Left ventricle myocardium inferior (tissue), 1 donor: ENCODE measurements around the gene SEC14L5. TPM values are rescaled to one million over a fixed set of nuclear protein-coding genes. Genes with fewer than 3 reads are reported as not detected.

ENCODE experiments used
- DNase-seq: peaks from one replicate; pipeline ENCODE4 v3.0.0-alpha.2; 2020
- H3K27ac ChIP-seq: fragments of 200-600 bp; replicated peaks from 2 replicates; pipeline ENCODE4 v1.8.0; 2021
- H3K27me3 ChIP-seq: fragments of 200-600 bp; 2 replicates; pipeline ENCODE4 v1.8.0; 2021; ENCODE audit warnings: low read depth
- H3K36me3 ChIP-seq: fragments of 200-600 bp; 2 replicates; pipeline ENCODE4 v1.8.0; 2021
- H3K4me1 ChIP-seq: fragments of 200-600 bp; 2 replicates; pipeline ENCODE4 v1.8.0; 2021
- H3K4me3 ChIP-seq: fragments of 200-600 bp; 2 replicates; pipeline ENCODE4 v1.8.0; 2021; ENCODE audit warnings: mild to moderate bottlenecking, moderate library complexity
- H3K9me3 ChIP-seq: fragments of 200-600 bp; replicated peaks from 2 replicates; pipeline ENCODE4 v1.8.0; 2021
- CTCF ChIP-seq: fragments of 200-600 bp; IDR thresholded peaks from 2 replicates; pipeline ENCODE4 v1.8.0; 2021; ENCODE audit warnings: antibody characterized with exemption, mild to moderate bottlenecking, borderline replicate concordance
- intact Hi-C: fragments of 100-400 bp; cut with micrococcal nuclease; formaldehyde crosslinking; loops from one replicate; pipeline ENCODE4 v1.11.0; 2022
- total RNA-seq: library from RNA; stranded (reverse); fragmentation: NEBNext Ultra II Directional; extraction: Animal tissue kit (Norgen Biotek cat#: 25700); gene quantifications from one replicate; pipeline ENCODE4 v1.2.1, GENCODE V29; 2021
- donor health status: DM: no; HTN: yes; CAD: no; lungs with severe emphysema.

SEC14L5 gene
- total RNA-seq, 1 donor from 2014 or later: 15.5 TPM

GRCh38 chr16:4942481-4942880 is 15.6 kb upstream of the SEC14L5 start:
- intact Hi-C loops: no loop called here
- Histone ChIP-seq H3K27ac (peak overlapping the region; percentile 74), H3K9me3 (no peaks in the 10 kb centered on the region), H3K4me1 (peaks cover 39% of the 10 kb centered on the region), H3K36me3 (no peaks in the 10 kb centered on the region), H3K4me3 (no peak overlapping the region), H3K27me3 (peaks cover 3% of the 10 kb centered on the region)
- DNase-seq: no peak
- no peak for TF ChIP-seq CTCF

GRCh38 chr16:4944333-4945281 is 13.5 kb upstream of the SEC14L5 start:
- no peak for TF ChIP-seq CTCF
- intact Hi-C loops: no loop called here
- no peaks in the 10 kb centered on the region for H3K36me3 ChIP-seq
- H3K9me3 ChIP-seq: no peaks in the 10 kb centered on the region
- peak overlapping the region; percentile 74 for H3K27ac ChIP-seq
- peaks cover 39% of the 10 kb centered on the region for H3K4me1 ChIP-seq
- H3K27me3 ChIP-seq: no peaks in the 10 kb centered on the region
- no peak overlapping the region for H3K4me3 ChIP-seq
- DNase-seq: peak; percentile 82

GRCh38 chr16:4945560-4946502 is 12.3 kb upstream of the SEC14L5 start:
- TF ChIP-seq CTCF: no peak
- Histone ChIP-seq H3K27me3 (no peaks in the 10 kb centered on the region), H3K36me3 (no peaks in the 10 kb centered on the region), H3K4me1 (peaks cover 39% of the 10 kb centered on the region), H3K4me3 (no peak overlapping the region), H3K27ac (peak overlapping the region; percentile 74), H3K9me3 (no peaks in the 10 kb centered on the region)
- DNase-seq: peak; percentile 52
- intact Hi-C loops: no loop called here

- no peak for DNase-seq
- H3K9me3 ChIP-seq: no peaks in the 10 kb centered on the region
- no peak overlapping the region for H3K4me3 ChIP-seq
- no peaks in the 10 kb centered on the region for H3K27me3 ChIP-seq
- intact Hi-C loops: no loop called here
- H3K4me1 ChIP-seq: peaks cover 39% of the 10 kb centered on the region
- no peak for TF ChIP-seq CTCF
- no peaks in the 10 kb centered on the region for H3K36me3 ChIP-seq
- H3K27ac ChIP-seq: no peak overlapping the region
Observed at GRCh38 chr16:4946917-4947316, 11.2 kb upstream of the SEC14L5 start.

- Histone ChIP-seq H3K4me1 (peaks cover 32% of the 10 kb centered on the region), H3K4me3 (no peak overlapping the region), H3K36me3 (no peaks in the 10 kb centered on the region), H3K27me3 (no peaks in the 10 kb centered on the region), H3K27ac (no peak overlapping the region), H3K9me3 (no peaks in the 10 kb centered on the region)
- DNase-seq: no peak
- intact Hi-C loops: no loop called here
- TF ChIP-seq CTCF: no peak
Observed at GRCh38 chr16:4947722-4948503, 10.2 kb upstream of the SEC14L5 start.
